HepG2 (cell line): ENCODE results near the gene ARHGAP23. TPM values are rescaled to one million over a fixed set of nuclear protein-coding genes. Genes with fewer than 3 reads are reported as not detected.

Source experiments
- ATAC-seq: fragments of 200-7000 bp; cut with Tn5 transposase; 3 replicates; pipeline ENCODE4 v1.9.1; 2020; ENCODE audit warnings: mild to moderate bottlenecking, moderate library complexity
- BruUV-seq: library from RNA; stranded (reverse); fragments of 400-500 nt; replicated peaks from 2 replicates; lab custom pipeline; 2021; lab: Mats Ljungman, UMichigan
- CTCF ChIA-PET: fragments of 300-600 bp; formaldehyde crosslinking; extraction: SDS; loops from one replicate; lab custom pipeline; 2021; ENCODE audit warnings: low total read pairs, inconsistent platforms, low intra/inter-chr PET ratio; lab: Yijun Ruan, JAX
- POLR2A ChIA-PET: fragments of 350-600 bp; sonication (Branson Sonifier 250); formaldehyde crosslinking; loops from one replicate; lab custom pipeline; 2020; ENCODE audit warnings: antibody characterized with exemption, inconsistent platforms; lab: Yijun Ruan, JAX
- DNase-seq: peaks from one replicate; pipeline ENCODE4 v3.0.0-alpha.2; 2015; ENCODE audit warnings: low spot score
- FAIRE-seq: peaks from 3 replicates; lab custom pipeline; 2011; peaks lifted over from hg19 to GRCh38; lab: Jason Lieb, UNC
- H2AFZ ChIP-seq: one replicate; pipeline ENCODE4 v1.6.1; 2011; ENCODE audit warnings: low read length, inconsistent platforms
- H3K27ac ChIP-seq: fragments of 300-600 bp; 3 replicates; pipeline ENCODE4 v1.8.0; 2011; ENCODE audit warnings: mixed run types, mild to moderate bottlenecking, mixed read lengths, low read length, inconsistent platforms; ENCODE audit not compliant: insufficient read depth; ENCODE audit errors: extremely low read length
- H3K27me3 ChIP-seq, 2 experiments: fragments of 200-600 bp in 1 of 2; 2 replicates in 1 of 2; 3 replicates in 1 of 2; pipeline versions ENCODE4 v1.6.0 to v1.8.0; 2011; ENCODE audit warnings: low read length in 2 of 2, mild to moderate bottlenecking in 2 of 2, moderate library complexity in 2 of 2, inconsistent platforms in 1 of 2; ENCODE audit not compliant: insufficient read depth in 2 of 2, control insufficient read depth in 1 of 2
- H3K36me3 ChIP-seq, 2 experiments: fragments of 200-600 bp in 1 of 2; replicated peaks in 1 of 2; 2 replicates in 1 of 2; 3 replicates in 1 of 2; pipeline versions ENCODE4 v1.5.1 to v1.8.0; 2011; ENCODE audit warnings: low read length in 2 of 2, inconsistent platforms in 1 of 2; ENCODE audit not compliant: insufficient read depth in 2 of 2, control insufficient read depth in 1 of 2
- H3K4me1 ChIP-seq: 2 replicates; pipeline ENCODE4 v1.5.1; 2012; ENCODE audit warnings: low read length, inconsistent platforms; ENCODE audit not compliant: insufficient read depth
- H3K4me2 ChIP-seq: 2 replicates; pipeline ENCODE4 v1.6.0; 2011; ENCODE audit warnings: low read depth, low read length, inconsistent platforms
- H3K4me3 ChIP-seq, 3 experiments: fragments of 200-600 bp in 1 of 3; sonication (generic), shearing (Covaris generic) in 1 of 3; replicated peaks in 1 of 3; 2 replicates each; pipeline ENCODE4 v1.5.1; 2011 to 2016; ENCODE audit warnings: low read length in 3 of 3, inconsistent platforms in 2 of 3, low read depth in 2 of 3, mild to moderate bottlenecking in 2 of 3, control low read depth in 1 of 3, mixed read lengths in 1 of 3; ENCODE audit not compliant: insufficient read depth in 1 of 3
- H3K79me2 ChIP-seq: one replicate; pipeline ENCODE4 v1.6.1; 2011; ENCODE audit warnings: low read length, inconsistent platforms; ENCODE audit not compliant: insufficient read depth
- H3K9ac ChIP-seq: 2 replicates; pipeline ENCODE4 v1.6.0; 2011; ENCODE audit warnings: mild to moderate bottlenecking, low read depth, low read length, inconsistent platforms; ENCODE audit not compliant: insufficient read depth
- H3K9me3 ChIP-seq: 2 replicates; pipeline ENCODE4 v1.5.1; 2012; ENCODE audit warnings: mild to moderate bottlenecking, low read length
- H4K20me1 ChIP-seq: 2 replicates; pipeline ENCODE4 v1.6.0; 2011; ENCODE audit warnings: inconsistent platforms, mild to moderate bottlenecking, low read length, moderate library complexity; ENCODE audit not compliant: insufficient read depth
- ESRRA ChIP-seq: sonication (generic); formaldehyde crosslinking; IDR thresholded peaks from 2 replicates; pipeline ENCODE4 v1.5.1; 2020; ENCODE audit warnings: mild to moderate bottlenecking, low read depth, missing genetic modification reagents
- PTBP1 ChIP-seq: fragments of 200-400 bp; formaldehyde crosslinking; IDR thresholded peaks from 2 replicates; pipeline ENCODE4 v1.6.1; 2018; ENCODE audit warnings: low read length, low read depth; ENCODE audit not compliant: poor library complexity, severe bottlenecking
- SIX4 ChIP-seq: sonication (generic); formaldehyde crosslinking; IDR thresholded peaks from 2 replicates; pipeline ENCODE4 v1.4.0; 2020; ENCODE audit warnings: missing genetic modification reagents
- SMYD3 ChIP-seq: sonication (generic); formaldehyde crosslinking; IDR thresholded peaks from 2 replicates; pipeline ENCODE4 v1.8.1; 2023; ENCODE audit warnings: mild to moderate bottlenecking, missing genetic modification reagents
- ZKSCAN8 ChIP-seq: IDR thresholded peaks from 2 replicates; pipeline ENCODE4 v1.6.1; 2016; ENCODE audit warnings: borderline replicate concordance, missing genetic modification reagents, missing compliant biosample characterization
- ZNF343 ChIP-seq: sonication (generic); formaldehyde crosslinking; IDR thresholded peaks from 2 replicates; pipeline ENCODE4 v1.4.0; 2020; ENCODE audit warnings: mild to moderate bottlenecking, missing genetic modification reagents
- ZNF484 ChIP-seq: sonication (generic); formaldehyde crosslinking; IDR thresholded peaks from 2 replicates; pipeline ENCODE4 v1.5.1; 2020; ENCODE audit warnings: mild to moderate bottlenecking, low read depth, missing genetic modification reagents, borderline replicate concordance
- ZNF878 ChIP-seq: sonication (generic); formaldehyde crosslinking; IDR thresholded peaks from 2 replicates; pipeline ENCODE4 v1.8.1; 2023; ENCODE audit warnings: mild to moderate bottlenecking, missing genetic modification reagents, moderate library complexity
- WGBS: methylation state at CpG from one replicate; pipeline ENCODE4 v1.1.6; 2017; ENCODE audit warnings: low lambda C conversion rate; 5-methylcytosine and 5-hydroxymethylcytosine counted together
- in situ Hi-C: cut with HindIII; loops from 2 replicates; pipeline ENCODE4 v1.10.0; 2017; ENCODE audit warnings: low pct_unique_long_range_greater_than_20kb; ENCODE audit not compliant: extremely low pct_ligation_motif_present
- intact Hi-C: fragments of 100-400 bp; cut with micrococcal nuclease; formaldehyde crosslinking; loops from one replicate; pipeline ENCODE4 v1.10.0; 2022; ENCODE audit not compliant: unreplicated experiment
- polyA plus RNA-seq, 8 experiments: library from polyadenylated mRNA; depleted of rRNA in 3 of 8; stranded (reverse) in 7 of 8; unstranded in 1 of 8; fragments of >200 nt; fragmentation: Illumina TruSeq in 4 of 8; extraction: Trizol in 4 of 8; gene quantifications; 2 replicates each; pipeline versions ENCODE4 v1.2.1 to v1.2.3, GENCODE V29; 2011 to 2016; ENCODE audit warnings: low read depth in 4 of 8, missing spikeins in 1 of 8, mixed read lengths in 1 of 8; ENCODE audit not compliant: insufficient read depth in 1 of 8
- total RNA-seq, 5 experiments: library from RNA; depleted of rRNA; stranded (reverse); fragments of >200 nt; fragmentation: Illumina TruSeq; extraction: Trizol; gene quantifications; 2 replicates each; pipeline ENCODE4 v1.2.3, GENCODE V29; 2016; ENCODE audit warnings: low read depth in 1 of 5
- TF ChIP-seq, protein P1 (sequence below): sonication (generic); formaldehyde crosslinking; conservative IDR thresholded peaks from 2 replicates; pipeline ENCODE4 v1.4.0; 2020; ENCODE audit warnings: missing genetic modification reagents
- TF ChIP-seq, protein P2 (sequence below): sonication (generic); formaldehyde crosslinking; conservative IDR thresholded peaks from 2 replicates; pipeline ENCODE4 v1.4.0; 2020; ENCODE audit warnings: missing genetic modification reagents
- TF ChIP-seq, protein P3 (sequence below), 2 experiments: sonication (generic) in 1 of 2; formaldehyde crosslinking in 1 of 2; IDR thresholded peaks; 2 replicates each; pipeline versions ENCODE4 v1.6.1 to v1.9.0; 2014 to 2022; ENCODE audit warnings: antibody characterized with exemption in 1 of 2, borderline replicate concordance in 1 of 2, inconsistent platforms in 1 of 2, low read depth in 1 of 2, missing genetic modification reagents in 1 of 2

Gene ARHGAP23
- total and polyA plus RNA-seq, 2 of the 13 experiments (the other 11 are each of a cell fraction or from before 2014, with no cell fraction given), result 0.03 TPM; not detected in 1

DNA sequence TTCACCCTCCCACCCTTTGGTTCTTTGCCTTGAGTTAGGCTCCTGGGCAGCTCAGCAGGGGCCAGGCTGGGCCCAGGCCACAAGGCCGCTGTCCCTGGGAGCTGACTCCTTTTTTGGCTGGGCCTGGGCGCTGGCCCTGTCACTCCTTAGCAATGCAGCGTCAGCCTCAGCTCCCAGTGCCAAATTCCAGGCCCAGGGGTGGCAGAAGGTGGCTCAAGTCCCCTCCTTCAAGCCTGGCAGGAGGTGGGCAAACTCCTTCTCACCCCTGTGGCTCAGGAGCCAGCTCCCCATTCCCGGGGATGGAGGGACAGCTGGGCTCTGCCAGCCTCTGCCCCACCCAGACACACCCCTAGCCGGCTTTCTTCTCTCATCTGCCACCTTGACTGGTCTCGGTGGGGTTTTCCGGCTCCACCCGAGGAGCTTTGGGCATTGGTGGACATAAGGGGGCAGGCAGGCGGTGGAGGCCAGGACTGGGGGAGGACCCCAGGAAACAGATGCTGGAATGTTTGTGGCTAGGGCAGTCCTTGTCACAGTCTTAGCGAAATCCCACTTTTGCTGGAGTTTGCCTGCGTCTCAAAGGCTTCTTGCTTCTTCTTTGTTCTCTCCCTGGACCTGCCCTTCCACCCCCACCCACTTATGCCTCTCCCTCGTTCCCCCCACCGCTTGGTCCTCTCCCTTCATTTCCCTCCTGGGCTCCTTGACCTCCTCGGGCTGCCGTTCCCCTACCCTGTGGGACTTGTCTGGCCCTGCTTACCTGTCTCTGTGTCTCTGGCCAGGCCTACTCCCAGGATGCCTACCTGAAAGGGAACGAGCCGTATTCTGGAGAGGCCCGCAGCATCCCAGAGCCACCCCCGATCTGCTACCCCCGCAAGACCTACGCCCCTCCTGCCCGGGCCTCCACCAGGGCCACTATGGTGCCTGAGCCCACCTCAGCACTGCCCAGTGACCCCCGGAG, 37.4 kb downstream of the ARHGAP23 start:
- DNase-seq (no peak), FAIRE-seq (no peak), ATAC-seq (peak; percentile 10; the same call in 2 of the 3 replicates)
- POLR2A ChIA-PET, result no interaction called here
- H4K20me1 ChIP-seq, result no peaks in the 10 kb centered on the region
- H3K27ac ChIP-seq, result no peak overlapping the region
- H3K4me2 ChIP-seq, result no peak overlapping the region
- whole genome bisulfite sequencing, result 24% methylated on average over 23 of the region's 23 CpGs
- no peak overlapping the region for H3K4me3 ChIP-seq
- H3K4me1 ChIP-seq, result no peaks in the 10 kb centered on the region
- in situ Hi-C loops (no loop called here), intact Hi-C loops (no loop called here)
- peaks cover 36 to 91% of the 10 kb centered on the region in 2 experiments for H3K27me3 ChIP-seq
- H2AFZ ChIP-seq, result no peak overlapping the region
- TF ChIP-seq ZNF484 (CRISPR knock-in tag), result no peak
- TF ChIP-seq ZKSCAN8, result no peak
- TF ChIP-seq ZNF878 (CRISPR knock-in tag), result no peak
- TF ChIP-seq, protein P1, sequence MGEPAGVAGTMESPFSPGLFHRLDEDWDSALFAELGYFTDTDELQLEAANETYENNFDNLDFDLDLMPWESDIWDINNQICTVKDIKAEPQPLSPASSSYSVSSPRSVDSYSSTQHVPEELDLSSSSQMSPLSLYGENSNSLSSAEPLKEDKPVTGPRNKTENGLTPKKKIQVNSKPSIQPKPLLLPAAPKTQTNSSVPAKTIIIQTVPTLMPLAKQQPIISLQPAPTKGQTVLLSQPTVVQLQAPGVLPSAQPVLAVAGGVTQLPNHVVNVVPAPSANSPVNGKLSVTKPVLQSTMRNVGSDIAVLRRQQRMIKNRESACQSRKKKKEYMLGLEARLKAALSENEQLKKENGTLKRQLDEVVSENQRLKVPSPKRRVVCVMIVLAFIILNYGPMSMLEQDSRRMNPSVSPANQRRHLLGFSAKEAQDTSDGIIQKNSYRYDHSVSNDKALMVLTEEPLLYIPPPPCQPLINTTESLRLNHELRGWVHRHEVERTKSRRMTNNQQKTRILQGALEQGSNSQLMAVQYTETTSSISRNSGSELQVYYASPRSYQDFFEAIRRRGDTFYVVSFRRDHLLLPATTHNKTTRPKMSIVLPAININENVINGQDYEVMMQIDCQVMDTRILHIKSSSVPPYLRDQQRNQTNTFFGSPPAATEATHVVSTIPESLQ, result no peak
- TF ChIP-seq, protein P2, sequence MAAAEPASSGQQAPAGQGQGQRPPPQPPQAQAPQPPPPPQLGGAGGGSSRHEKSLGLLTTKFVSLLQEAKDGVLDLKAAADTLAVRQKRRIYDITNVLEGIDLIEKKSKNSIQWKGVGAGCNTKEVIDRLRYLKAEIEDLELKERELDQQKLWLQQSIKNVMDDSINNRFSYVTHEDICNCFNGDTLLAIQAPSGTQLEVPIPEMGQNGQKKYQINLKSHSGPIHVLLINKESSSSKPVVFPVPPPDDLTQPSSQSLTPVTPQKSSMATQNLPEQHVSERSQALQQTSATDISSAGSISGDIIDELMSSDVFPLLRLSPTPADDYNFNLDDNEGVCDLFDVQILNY, result no peak
- no peak for TF ChIP-seq ESRRA (CRISPR knock-in tag)
- TF ChIP-seq SMYD3 (CRISPR knock-in tag), result no peak
- TF ChIP-seq, protein P3, sequence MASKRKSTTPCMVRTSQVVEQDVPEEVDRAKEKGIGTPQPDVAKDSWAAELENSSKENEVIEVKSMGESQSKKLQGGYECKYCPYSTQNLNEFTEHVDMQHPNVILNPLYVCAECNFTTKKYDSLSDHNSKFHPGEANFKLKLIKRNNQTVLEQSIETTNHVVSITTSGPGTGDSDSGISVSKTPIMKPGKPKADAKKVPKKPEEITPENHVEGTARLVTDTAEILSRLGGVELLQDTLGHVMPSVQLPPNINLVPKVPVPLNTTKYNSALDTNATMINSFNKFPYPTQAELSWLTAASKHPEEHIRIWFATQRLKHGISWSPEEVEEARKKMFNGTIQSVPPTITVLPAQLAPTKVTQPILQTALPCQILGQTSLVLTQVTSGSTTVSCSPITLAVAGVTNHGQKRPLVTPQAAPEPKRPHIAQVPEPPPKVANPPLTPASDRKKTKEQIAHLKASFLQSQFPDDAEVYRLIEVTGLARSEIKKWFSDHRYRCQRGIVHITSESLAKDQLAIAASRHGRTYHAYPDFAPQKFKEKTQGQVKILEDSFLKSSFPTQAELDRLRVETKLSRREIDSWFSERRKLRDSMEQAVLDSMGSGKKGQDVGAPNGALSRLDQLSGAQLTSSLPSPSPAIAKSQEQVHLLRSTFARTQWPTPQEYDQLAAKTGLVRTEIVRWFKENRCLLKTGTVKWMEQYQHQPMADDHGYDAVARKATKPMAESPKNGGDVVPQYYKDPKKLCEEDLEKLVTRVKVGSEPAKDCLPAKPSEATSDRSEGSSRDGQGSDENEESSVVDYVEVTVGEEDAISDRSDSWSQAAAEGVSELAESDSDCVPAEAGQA (IDR thresholded peaks at IDR 0.05; ENCODE audit: low read depth), result no peak
- TF ChIP-seq, protein P3 (CRISPR knock-in tag; IDR thresholded peaks at IDR 0.05; ENCODE audit: borderline replicate concordance), result no peak
- no peak for TF ChIP-seq ZNF343
- no peak for TF ChIP-seq SIX4 (CRISPR knock-in tag)
- no peak for TF ChIP-seq PTBP1
- no peaks in the 10 kb centered on the region for H3K79me2 ChIP-seq
- no TSS peak for BruUV-seq
- no peak overlapping the region for H3K9ac ChIP-seq
- no peaks in the 10 kb centered on the region for H3K9me3 ChIP-seq
- no peaks in the 10 kb centered on the region for H3K36me3 ChIP-seq
- CTCF ChIA-PET, result no interaction called here
